Measurements from ENCODE around the gene RSPO4.
"Not testable (repeated sequence)": the region's sequence is repeated elsewhere in the genome, so short reads cannot be mapped to it uniquely, and the experiment has no call there.

Gene RSPO4

DNA sequence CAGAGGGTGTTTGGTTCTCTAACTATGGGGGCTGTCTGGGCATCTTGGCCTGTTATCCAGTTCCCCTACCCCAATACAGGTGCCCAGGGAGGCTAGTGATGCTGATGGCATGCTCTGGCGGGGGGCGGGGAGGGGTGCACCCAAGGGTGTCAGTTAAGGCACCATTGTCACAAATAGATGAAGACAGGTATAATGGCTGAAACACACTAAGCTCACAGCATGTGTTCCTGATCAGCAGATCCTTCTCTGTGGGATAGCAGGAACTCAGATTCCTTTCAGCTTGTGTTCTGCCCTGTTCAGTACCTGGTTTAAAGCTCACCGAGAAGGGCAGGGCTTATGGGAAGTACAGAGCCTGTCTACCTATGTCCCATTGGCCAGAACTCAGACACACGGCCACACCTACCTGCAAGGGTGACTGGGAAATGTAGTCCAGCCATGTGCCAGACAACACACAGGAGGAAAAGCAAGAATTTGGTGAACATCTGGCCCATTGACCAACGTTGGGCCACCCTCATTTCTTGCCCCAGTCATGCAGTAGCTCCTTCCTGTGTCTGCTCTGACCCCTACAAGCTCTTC is 3.4 kb upstream of the RSPO4 start:
- in situ Hi-C loops (cut with HindIII; ENCODE audit: low sequenced_read_pairs), result no loop called here

DNA sequence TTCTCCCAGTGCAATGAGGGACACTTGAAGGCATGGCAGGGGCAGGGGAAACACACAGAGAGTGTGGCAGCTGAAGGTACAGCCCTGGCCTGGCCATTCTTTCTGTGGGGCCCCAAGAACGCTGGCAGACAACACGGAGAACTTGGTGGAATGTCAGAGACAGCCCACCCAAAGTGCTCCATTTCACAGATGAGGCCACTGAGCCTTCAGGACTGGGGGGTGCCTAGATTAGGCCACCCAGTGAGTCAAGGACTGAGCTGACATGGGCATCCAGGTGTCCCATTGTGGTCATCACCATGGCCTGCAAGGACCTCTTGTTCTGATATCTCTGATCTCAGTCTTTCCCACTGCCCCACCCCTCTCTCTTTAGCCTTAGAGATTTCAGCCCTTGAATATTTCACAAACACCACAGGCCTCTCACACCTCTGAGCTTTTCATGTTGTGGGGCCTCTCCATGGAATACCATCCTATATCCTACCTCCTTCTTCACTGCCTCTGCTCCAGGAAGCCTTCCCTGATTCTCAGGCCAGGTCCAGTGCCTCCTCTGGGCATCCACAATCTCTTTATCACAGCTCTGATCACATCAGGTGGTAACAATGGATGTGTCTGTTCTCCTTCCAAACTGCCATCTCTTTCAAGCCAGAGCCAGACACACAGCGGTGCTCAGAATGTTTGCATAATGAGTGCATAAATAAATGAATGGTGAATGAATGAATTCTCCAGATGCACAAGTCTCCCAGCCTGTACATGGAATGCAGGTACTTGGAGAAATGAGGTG is 2.0 kb upstream of the RSPO4 start:
- in situ Hi-C loops (cut with HindIII; ENCODE audit: low sequenced_read_pairs), result no loop called here

DNA sequence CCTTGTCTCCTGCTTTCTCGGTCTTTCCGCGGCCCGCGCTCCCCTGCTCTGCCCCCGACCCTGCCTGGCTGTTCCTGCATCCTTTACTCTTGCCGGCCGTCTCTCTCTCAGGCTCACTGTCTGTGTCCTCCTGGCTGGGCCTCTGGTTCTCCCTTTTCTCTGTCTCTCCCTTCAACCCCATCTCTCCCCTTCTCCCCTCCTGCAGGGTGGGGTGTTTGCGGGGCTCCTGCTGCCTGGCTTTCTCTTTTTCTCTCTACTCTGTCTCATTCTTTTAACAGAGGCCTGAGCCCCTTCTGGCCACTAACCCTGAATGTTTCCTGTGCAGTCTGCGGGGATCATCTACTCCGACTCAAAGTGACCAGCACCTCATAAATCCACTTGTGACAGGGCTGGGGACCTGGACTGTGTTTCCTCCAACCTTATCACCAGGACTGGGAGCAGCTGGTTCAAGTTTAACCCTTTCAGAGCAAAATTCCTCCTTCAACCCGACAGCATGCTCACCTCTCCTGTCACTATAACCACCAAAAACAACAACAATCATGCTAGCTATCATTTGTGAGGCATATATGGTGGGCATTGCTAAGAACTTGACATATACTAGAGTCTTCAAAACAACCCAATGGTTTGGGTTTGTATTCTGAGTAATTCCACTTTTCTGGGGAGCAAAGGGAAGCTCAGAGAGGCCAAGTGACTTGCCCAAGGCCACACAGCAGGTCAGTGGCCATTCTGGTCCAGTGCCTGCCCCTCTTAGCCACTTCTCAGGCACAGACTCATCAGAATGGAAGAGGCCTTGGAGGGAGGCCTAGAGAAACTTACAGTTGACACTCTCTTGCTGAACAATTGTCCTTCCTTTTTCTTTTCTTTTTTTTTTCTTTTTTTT is 811 bp upstream of the RSPO4 start:
- in situ Hi-C loops (cut with HindIII; ENCODE audit: low sequenced_read_pairs), result no loop called here

DNA sequence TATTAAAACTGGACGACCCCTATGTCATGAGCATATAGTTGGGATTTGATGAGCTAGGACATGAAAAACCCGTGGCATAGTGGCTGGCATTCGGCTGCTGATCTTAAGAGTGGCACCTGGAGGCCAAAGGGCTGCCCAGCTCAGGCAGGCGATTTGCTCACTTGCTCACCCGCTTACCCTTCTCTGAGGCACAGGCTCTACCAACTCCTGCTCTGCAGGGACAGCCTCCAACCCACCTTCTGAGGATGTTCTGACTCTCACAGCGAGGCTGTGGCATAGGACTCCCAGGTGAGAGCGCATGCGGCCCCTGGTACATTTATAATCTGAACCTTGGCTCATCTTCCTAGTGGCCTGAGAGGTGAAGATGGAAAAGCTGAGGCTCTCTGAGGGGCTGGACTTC is 995 bp downstream of the RSPO4 start:
- in situ Hi-C loops (cut with HindIII; ENCODE audit: low sequenced_read_pairs), result no loop called here

DNA sequence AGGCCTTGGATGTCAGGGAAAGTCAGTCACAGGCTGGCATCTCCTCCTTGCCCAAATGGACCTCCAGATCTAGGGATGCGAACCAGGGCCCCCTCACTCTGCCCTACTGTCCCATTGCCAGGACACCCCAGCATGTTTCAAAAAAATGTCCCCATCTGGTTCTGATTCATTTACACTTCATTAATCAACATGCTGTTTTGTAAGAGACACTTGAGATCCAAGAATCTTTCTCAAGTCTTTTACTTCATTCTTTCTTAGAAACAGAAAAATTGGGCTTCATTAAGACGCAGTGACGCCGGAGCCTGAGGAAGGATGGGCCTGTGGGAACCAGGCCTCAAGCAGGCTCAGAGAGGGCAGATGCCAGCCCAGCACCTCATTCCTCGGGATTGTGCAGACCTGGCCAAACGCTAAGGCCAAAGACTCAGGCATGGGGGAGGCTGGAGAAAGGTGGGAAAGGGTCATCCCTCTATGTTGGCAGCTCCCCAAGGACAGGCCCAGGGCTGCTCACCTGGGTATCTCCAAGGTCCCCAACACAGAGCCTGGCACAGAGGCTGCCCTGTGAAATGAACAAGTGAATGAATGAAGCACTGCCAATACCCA is 3.8 kb downstream of the RSPO4 start:
- in situ Hi-C loops (cut with HindIII; ENCODE audit: low sequenced_read_pairs), result no loop called here

DNA sequence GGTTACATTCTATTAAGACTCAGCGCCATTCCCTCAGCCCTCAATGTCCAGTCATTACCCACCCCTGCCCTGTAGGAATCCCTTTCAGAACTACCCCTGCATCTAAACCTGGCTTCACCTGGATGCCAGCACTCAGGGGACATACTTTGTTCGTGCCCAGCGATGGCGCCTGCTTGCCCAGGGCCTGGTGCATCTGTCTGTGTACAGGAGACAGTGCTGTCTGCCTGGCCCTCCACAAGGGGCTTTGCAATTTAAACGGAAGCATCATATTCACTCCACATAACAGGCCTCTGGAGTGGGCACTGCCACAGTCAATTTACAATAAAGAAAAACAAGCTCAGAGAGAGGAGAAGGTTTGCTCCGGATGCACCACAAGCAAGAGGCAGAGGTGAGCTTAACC is 4.6 kb downstream of the RSPO4 start:
- in situ Hi-C loops (cut with HindIII; ENCODE audit: low sequenced_read_pairs), result no loop called here

DNA sequence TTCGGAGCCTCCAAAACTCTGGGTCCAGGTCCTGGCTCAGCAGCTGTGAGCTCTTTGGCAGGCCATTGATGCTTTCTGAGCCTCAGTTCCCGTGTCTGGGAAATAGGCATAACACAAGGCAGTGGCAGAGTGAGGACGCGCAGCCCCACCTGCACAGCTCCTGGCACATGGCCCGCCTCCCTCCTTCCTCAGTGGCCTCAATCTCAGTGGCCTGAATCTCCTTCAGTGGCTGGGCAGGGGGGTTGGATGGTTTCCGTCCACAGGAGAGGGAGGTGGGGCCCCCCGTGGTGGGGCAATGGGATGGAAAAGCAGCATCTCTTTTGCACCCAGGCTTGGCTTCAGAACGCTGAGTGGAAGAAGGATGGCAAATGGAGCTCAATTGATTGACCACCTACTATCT is 5.1 kb downstream of the RSPO4 start:
- in situ Hi-C loops (cut with HindIII; ENCODE audit: low sequenced_read_pairs), result no loop called here

DNA sequence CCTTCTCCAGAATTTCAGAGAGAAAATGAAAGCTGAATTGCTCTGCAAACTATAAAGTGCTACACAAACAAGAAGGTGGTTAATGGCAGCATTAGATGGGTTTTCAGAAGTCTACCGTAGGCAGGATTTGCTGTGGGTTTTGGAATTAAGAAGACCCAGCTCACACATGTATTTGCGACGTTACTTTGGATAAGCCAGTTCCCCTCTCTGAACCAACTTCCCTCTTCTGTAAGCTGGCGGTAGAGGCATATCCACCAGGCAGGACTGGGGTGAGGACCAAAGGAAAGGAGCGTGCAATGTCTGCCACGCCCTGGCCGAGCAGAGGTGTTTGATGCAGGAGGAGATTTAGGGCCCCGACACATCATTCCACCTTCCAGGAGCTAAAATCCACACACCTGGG is 6.9 kb downstream of the RSPO4 start:
- in situ Hi-C loops (cut with HindIII; ENCODE audit: low sequenced_read_pairs), result no loop called here

DNA sequence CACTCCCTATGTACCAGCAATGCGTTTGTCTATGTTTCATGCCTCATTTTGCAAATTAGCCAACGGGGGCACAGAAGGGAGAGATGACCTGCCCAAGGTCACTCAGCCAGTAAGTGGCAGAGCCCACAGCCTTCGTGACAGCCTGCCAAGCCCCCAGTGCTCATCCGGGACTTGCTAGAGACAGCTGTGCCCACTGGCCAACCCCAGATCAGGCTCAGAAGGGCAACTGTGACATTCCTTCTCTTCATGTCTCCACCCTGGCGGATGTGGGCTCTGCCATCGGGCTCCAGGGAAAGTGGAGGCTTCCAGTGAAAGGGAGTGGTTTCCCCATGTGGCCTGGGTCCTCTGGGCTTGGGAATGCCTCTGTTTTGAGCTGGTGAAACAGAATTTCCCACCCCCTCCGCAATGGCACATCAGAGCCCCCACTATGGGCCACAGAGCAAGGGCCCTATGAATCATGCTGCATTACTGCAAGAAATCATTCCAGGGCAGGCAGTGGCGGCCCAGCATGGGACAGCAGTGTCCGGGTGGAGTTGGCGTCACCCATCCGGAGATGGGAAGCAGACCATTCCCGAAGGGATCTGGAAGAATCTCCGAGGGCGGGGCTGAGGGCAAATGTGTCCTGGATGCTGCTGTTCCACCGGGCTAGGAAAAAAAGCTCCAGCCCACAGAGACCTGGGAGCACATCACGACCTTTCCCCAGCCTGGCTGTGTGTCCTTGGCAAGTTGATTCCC is 9.1 kb downstream of the RSPO4 start:
- in situ Hi-C loops (cut with HindIII; ENCODE audit: low sequenced_read_pairs), result no loop called here

DNA sequence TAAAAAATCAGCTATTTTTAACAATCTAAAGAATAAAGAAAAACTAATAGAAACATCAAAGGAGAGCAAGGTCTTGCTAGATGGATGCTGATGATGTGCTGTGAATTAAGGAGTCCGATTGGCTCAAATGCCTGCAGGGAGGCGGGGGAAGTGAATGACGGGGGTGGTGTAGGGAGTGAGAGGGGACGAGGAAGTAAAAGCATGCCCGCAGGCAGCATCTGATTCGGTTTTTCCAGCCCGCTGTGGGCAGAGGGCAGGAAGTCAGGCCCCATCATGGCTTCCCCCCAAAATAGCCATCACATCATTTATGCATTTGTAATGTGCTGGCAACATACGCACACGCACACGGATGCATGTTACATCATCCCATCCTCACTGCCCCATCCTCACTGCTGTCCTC is 10.3 kb downstream of the RSPO4 start:
- in situ Hi-C loops (cut with HindIII; ENCODE audit: low sequenced_read_pairs), result no loop called here

DNA sequence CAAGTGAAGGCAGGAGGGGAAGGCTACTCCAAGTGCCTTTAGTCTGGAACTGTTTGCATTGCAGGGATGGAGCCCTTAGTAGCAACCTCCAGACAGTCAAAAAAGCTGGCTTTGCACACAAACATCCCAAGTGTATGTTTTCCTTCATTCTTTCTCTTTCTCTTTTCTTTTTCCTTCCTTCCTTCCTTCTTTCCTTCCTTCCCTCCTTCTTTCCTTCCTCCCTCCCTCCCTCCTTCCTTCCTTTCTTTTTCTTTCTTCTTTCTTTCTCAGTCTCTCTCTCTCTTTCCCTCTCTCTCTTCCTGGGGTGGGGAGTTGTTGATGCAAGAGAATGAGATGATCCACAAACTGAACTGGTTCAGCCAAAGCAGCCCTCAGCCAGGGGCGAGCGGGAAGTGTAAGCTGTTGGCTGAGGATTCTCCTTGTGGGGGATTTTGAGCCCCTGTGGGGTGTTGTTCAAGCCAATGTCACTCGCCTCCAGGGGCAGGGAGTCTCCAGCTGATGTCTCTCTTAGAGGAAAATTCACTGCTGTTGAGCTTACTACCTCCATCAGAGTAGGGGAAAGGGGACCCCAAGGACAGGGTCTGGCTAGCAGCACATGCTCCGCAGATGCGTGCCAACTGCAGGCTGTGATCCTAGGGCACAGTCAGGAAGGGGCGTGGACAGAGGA is 11.7 kb downstream of the RSPO4 start:
- in situ Hi-C loops (cut with HindIII; ENCODE audit: low sequenced_read_pairs), result no loop called here

DNA sequence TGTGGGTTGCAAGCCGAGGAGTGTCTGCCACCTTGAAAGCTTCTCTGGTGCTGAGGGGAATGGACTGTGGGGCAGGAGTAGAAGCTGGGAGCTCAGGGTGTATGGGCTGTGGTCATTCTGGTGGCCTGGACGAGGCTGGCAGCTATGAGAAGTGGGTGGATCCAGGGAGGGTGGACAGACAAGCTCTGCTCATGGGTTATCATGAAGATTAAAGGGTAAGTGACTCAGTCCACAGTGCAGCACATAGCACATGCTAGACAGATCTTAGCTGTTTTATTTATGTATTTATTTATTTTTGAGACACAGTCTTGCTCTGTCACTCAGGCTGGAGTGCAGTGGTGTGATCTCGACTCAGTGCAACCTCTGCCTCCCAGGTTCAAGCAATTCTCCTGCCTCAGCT is 13.8 kb downstream of the RSPO4 start:
- in situ Hi-C loops (cut with HindIII; ENCODE audit: low sequenced_read_pairs), result no loop called here

DNA sequence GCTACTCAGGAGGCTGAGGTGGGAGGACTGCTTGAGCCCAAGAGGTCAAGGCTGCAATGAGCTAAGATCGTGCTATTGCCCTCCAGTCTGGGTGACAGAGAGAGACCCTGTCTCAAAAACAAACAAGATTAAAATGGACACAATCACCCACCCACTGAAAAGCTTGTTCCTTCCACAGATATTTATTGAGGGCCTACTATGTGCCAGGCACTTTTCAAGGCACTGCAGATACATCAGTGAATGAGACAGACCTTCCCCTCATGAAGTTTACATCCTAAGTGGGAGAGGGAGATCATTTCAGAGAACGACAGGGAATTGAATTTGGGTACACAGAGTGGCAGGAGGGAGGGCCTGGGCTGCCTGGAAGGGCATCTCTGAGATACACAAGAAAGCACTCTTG is 14.4 kb downstream of the RSPO4 start:
- in situ Hi-C loops (cut with HindIII; ENCODE audit: low sequenced_read_pairs), result no loop called here

DNA sequence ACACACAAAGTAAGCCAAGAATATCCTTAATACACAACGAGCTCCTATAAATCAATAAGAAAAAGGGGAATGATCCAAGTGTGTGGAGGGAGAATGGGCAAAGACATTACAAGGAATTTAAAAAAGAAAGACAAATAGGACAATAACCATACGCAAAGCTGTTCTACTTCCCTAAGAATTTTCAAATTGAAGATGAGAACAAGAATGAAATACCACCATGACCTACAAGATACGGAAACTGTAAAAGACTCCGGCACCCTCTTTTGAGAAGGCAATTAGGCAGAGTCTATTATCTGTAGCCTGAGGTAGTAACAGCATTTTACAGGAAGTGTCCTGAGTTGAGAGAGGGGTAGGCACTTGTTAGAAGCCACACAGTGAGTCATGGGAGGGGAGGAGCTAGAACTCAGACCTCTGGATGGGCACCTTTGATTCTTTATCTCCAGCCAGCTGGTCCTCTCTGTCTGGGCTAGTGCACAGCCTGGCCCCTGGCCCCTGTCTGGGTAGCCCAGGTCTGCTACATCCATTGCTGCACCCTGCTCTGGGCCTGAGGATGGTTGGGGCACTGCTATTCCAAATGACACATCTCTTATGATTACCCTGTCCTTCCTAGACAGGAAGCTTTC is 15.3 kb downstream of the RSPO4 start:
- in situ Hi-C loops (cut with HindIII; ENCODE audit: low sequenced_read_pairs), result no loop called here

DNA sequence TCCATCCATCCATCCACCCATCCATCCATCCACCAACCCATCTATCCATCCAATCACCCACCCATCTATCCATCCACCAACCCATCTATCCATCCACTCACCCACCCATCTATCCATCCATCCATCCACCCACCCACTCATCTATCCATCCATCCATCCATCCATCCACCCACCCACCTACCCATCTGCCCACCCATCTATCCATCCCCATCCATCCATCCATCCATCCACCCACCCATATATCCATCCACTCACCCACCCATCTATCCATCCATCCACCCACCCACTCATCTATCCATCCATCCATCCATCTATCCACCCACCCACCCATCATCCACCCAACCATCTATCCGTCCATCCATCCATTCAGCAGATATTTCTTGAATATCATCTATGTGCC is 17.1 kb downstream of the RSPO4 start:
- in situ Hi-C loops (cut with HindIII; ENCODE audit: low sequenced_read_pairs), result not testable (repeated sequence)

DNA sequence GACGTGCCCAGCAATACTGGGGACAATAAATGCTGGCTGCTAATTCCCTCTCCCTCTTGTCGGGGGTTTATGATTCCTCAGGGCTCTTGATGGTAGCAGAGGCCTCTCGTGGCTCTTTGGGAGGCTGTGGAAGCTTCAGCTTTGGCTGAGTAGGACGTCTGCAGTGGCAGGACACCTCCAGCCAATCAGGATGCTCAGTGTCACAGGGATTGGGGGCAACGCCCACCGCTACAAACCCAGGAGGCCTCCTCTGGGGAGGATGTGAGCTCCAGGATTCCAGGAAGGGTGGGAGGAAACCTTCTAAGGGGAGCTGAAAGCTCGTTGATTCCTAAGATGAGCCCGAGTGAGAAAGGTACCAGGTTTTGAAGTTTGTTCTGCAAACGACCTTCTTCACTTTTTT is 19.4 kb downstream of the RSPO4 start:
- in situ Hi-C loops (cut with HindIII; ENCODE audit: low sequenced_read_pairs), result no loop called here

DNA sequence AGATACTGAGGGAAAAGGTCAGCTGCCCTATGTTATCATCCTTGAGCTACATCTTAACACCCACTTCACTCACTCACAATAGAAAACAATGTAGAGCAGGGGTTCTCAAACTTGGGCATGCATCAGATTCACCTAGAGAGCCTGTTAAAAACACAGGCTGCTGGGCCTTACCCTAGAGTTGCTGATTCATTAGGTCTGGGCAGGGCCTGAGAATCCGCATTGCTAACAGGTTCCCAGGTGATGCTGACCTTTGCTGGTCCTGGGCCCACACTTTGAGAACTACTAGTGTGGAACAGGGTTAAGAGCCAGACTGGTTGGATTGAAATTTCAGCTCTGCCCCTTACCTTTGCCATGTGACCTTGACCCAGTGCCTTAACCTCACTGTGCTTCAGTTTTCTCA is 25.1 kb downstream of the RSPO4 start:
- in situ Hi-C loops (cut with HindIII; ENCODE audit: low sequenced_read_pairs), result no loop called here

DNA sequence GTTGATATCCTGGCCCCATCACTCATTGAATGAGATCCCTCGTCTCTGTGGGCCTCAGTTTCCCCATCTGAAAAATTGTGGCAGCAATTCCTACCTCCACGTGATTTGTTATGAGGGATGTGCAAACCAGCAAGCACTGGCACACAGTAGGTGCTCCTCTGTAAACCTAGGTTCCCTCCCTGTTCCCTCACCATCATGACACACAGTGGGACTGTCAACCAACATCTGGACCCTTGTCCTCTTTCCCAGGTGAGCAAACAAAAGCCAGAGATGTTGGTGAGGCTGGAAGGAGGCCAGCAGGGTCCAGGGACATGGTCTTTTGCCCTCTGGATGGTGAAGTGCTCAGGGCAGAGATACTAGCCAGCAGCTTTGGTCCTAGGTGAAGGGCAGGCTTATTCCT is 26.1 kb downstream of the RSPO4 start:
- in situ Hi-C loops (cut with HindIII; ENCODE audit: low sequenced_read_pairs), result no loop called here

DNA sequence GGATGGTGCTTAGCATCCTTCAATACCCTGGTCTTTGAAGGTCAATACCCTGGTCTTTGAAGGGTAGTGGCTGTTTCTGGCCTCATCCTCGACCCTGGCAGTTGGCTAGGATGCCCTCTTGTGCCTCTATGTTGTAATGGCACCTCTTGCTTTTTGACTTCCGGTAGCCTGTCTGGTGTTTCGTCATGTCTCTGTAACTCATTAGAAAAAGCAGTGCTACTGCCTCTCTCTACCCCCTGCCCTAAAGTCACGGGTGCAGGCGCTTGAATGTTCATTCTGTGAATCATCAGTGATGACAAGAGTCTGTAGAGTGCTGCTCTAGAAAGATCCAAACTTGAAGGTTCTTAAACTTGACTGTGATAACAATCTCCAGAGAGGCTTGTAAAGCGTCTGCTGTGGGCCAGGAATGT is 28.3 kb downstream of the RSPO4 start:
- in situ Hi-C loops (cut with HindIII; ENCODE audit: low sequenced_read_pairs), result no loop called here

DNA sequence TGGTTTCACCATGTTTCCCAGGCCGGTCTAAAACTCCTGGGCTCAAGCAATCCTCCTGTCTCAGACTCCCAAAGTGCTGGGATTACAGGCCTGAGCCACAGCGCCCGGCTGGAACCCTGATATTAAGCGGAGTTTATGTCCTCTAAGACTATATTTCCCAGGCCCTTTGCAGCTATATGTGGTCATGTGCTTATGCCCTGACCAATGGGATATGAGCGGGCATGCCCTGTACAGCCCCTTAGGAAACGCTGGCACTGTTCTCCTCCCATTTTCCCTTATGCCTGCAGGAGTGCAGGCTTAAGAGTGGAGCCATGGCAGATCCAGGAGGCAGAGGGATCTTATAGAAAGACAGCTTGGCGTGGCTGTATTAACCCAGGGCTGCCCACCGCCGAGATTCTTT is 29.9 kb downstream of the RSPO4 start:
- in situ Hi-C loops (cut with HindIII; ENCODE audit: low sequenced_read_pairs), result no loop called here
